NCI-H2107 (cell line): ENCODE measurements around the gene CHST7.
"Not testable (repeated sequence)": the region's sequence is repeated elsewhere in the genome, so short reads cannot be mapped to it uniquely, and the experiment has no call there.

Experiments
- DNase-seq: peaks from one replicate; lab custom pipeline; 2025; lab: John Stamatoyannopoulos, UW

Gene CHST7

GRCh38 chrX:46573331-46573891 is at the start of gene CHST7:
TSS of gene CHST7 (plus strand) at chrX:46573765. CDS start at chrX:46573932, 167 bp downstream.
- no peak for DNase-seq

GRCh38 chrX:46528640-46529039 is 44.9 kb upstream of the CHST7 start:
- DNase-seq = not testable (repeated sequence)

- DNase-seq = not testable (repeated sequence)
Observed at GRCh38 chrX:46529740-46530403, 43.7 kb upstream of the CHST7 start.

- not testable (repeated sequence) for DNase-seq
Observed at GRCh38 chrX:46530404-46530908, 43.1 kb upstream of the CHST7 start.

- DNase-seq = no peak
Observed at GRCh38 chrX:46531442-46531841, 42.1 kb upstream of the CHST7 start.

GRCh38 chrX:46543441-46543840 is 30.1 kb upstream of the CHST7 start:
- no peak for DNase-seq

GRCh38 chrX:46544527-46544926 is 29.0 kb upstream of the CHST7 start:
- DNase-seq = not testable (repeated sequence)

- peak; percentile 93 for DNase-seq
Observed at GRCh38 chrX:46545111-46546005, 28.2 kb upstream of the CHST7 start, which contains the start of gene ZNF674. TSS of gene ZNF674 (minus strand) at chrX:46545421. CDS start at chrX:46542087, 3,334 bp downstream.

- DNase-seq = no peak
Observed at GRCh38 chrX:46547857-46548256, 25.7 kb upstream of the CHST7 start.

GRCh38 chrX:46549914-46550313 is 23.7 kb upstream of the CHST7 start:
- DNase-seq = no peak

GRCh38 chrX:46551494-46552128 is 22.0 kb upstream of the CHST7 start:
- no peak for DNase-seq

- no peak for DNase-seq
Observed at GRCh38 chrX:46553935-46554334, 19.6 kb upstream of the CHST7 start.

GRCh38 chrX:46554942-46555341 is 18.6 kb upstream of the CHST7 start:
- DNase-seq = no peak

GRCh38 chrX:46559062-46559461 is 14.5 kb upstream of the CHST7 start:
- no peak for DNase-seq

GRCh38 chrX:46561824-46562657 is 11.5 kb upstream of the CHST7 start:
- DNase-seq = no peak

- DNase-seq = no peak
Observed at GRCh38 chrX:46567388-46567787, 6.2 kb upstream of the CHST7 start.

- no peak for DNase-seq
Observed at GRCh38 chrX:46569621-46570020, 3.9 kb upstream of the CHST7 start.

GRCh38 chrX:46571423-46572339 is 1.9 kb upstream of the CHST7 start:
- no peak for DNase-seq

GRCh38 chrX:46572340-46572936 is 1.1 kb upstream of the CHST7 start:
- no peak for DNase-seq
